Caco-2 (cell line): ENCODE data around the gene ATG16L1. TPM values are rescaled to one million over a fixed set of nuclear protein-coding genes. Genes with fewer than 3 reads are reported as not detected.

Experiments used
- BruUV-seq: library from RNA; stranded (reverse); fragments of 400-500 nt; replicated peaks from 2 replicates; lab custom pipeline; 2021; lab: Mats Ljungman, UMichigan
- CTCF ChIA-PET: fragments of 300-600 bp; sonication (Branson Sonifier 250); formaldehyde crosslinking; loops from one replicate; lab custom pipeline; 2022; ENCODE audit warnings: antibody characterized with exemption; lab: Charles Lee
- POLR2A ChIA-PET: fragments of 300-600 bp; sonication (Branson Sonifier 250); formaldehyde crosslinking; loops from one replicate; lab custom pipeline; 2022; ENCODE audit warnings: antibody characterized with exemption; lab: Charles Lee
- DNase-seq, 2 experiments: peaks; one replicate each; pipeline versions ENCODE4 v3.0.0 to v3.0.0-alpha.2; 2020 to 2022
- H3K27me3 ChIP-seq: replicated peaks from 2 replicates; pipeline ENCODE4 v1.6.0; 2011; ENCODE audit warnings: low read length; ENCODE audit not compliant: control insufficient read depth, insufficient read depth
- H3K36me3 ChIP-seq: 2 replicates; pipeline ENCODE4 v1.5.1; 2011; ENCODE audit warnings: low read length; ENCODE audit not compliant: control insufficient read depth, insufficient read depth
- H3K4me1 ChIP-seq: fragments of 250-450 bp; sonication (Bioruptor Pico); 2 replicates; pipeline ENCODE4 v1.5.1; 2020; ENCODE audit warnings: mild to moderate bottlenecking
- H3K4me3 ChIP-seq: 2 replicates; pipeline ENCODE4 v1.5.1; 2011; ENCODE audit warnings: low read depth, mild to moderate bottlenecking, control low read depth, low read length
- H3K9me3 ChIP-seq: fragments of 250-450 bp; sonication (Bioruptor Pico); 2 replicates; pipeline ENCODE4 v1.5.1; 2020; ENCODE audit warnings: mild to moderate bottlenecking, moderate library complexity
- H3K27ac Mint-ChIP-seq: one replicate; pipeline ENCODE4 v1.8.0; 2022; ENCODE audit warnings: mixed read lengths; ENCODE audit not compliant: unreplicated experiment
- H3K27me3 Mint-ChIP-seq: one replicate; pipeline ENCODE4 v1.8.0; 2022; ENCODE audit warnings: mixed read lengths; ENCODE audit not compliant: insufficient read depth, unreplicated experiment
- H3K36me3 Mint-ChIP-seq: one replicate; pipeline ENCODE4 v1.8.0; 2022; ENCODE audit warnings: mild to moderate bottlenecking, mixed read lengths; ENCODE audit not compliant: insufficient read depth, unreplicated experiment
- H3K4me1 Mint-ChIP-seq: one replicate; pipeline ENCODE4 v1.8.0; 2022; ENCODE audit warnings: low read depth, mixed read lengths; ENCODE audit not compliant: unreplicated experiment
- H3K4me3 Mint-ChIP-seq: one replicate; pipeline ENCODE4 v1.8.0; 2022; ENCODE audit warnings: mild to moderate bottlenecking, moderate library complexity, mixed read lengths; ENCODE audit not compliant: unreplicated experiment
- H3K9me3 Mint-ChIP-seq: one replicate; pipeline ENCODE4 v1.8.0; 2022; ENCODE audit warnings: mixed read lengths; ENCODE audit not compliant: unreplicated experiment
- intact Hi-C: fragments of 100-400 bp; cut with micrococcal nuclease; formaldehyde crosslinking; loops from one replicate; pipeline ENCODE4 v1.10.0; 2022; ENCODE audit not compliant: unreplicated experiment
- total RNA-seq: library from RNA; stranded (reverse); gene quantifications from 2 replicates; pipeline ENCODE4 v1.2.3, GENCODE V29; 2022
- TF ChIP-seq, protein P1 (sequence below), 2 experiments: fragments of 200-600 bp in 1 of 2; IDR thresholded peaks; 1 replicate in 1 of 2; 2 replicates in 1 of 2; pipeline versions ENCODE4 v1.5.1 to v1.8.0; 2011 to 2022; ENCODE audit warnings: antibody characterized with exemption in 1 of 2, control low read depth in 1 of 2, inconsistent platforms in 1 of 2, low read depth in 1 of 2, low read length in 1 of 2, mild to moderate bottlenecking in 1 of 2, moderate library complexity in 1 of 2; ENCODE audit not compliant: insufficient read depth in 1 of 2, severe bottlenecking in 1 of 2, unreplicated experiment in 1 of 2

Gene ATG16L1
- total RNA-seq, 1 experiment from 2014 or later, result 20.1 TPM

DNA sequence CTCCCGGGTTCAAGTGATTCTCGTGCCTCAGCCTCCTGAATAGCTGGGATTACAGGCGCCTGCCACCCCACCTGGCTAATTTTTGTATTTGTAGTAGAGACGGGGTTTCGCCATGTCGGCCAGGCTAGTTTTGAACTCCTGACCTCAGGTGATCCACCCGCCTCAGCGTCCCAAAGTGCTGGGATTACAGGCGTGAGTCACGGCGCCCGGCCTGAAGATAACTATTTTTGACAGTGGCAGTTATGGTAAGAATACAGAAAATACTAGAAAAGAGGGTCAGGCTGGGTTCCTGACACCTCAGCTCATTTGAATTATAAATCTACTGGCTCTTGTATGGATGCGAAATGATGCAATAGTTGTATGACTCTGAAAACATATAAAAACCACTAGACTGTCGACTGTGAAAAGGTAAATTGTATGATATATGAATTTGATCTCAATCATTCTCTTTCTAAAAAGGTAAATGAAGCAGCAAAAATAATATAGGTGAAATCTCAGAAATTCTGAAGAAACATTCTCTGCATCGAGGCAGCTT lies 91.8 kb downstream of the ATG16L1 start:
- Mint-ChIP-seq H3K9me3 (no peaks in the 10 kb centered on the region), H3K36me3 (no peaks in the 10 kb centered on the region), H3K4me1 (peaks cover 18% of the 10 kb centered on the region), H3K27me3 (no peaks in the 10 kb centered on the region), H3K27ac (no peak overlapping the region), H3K4me3 (no peak overlapping the region)
- H3K4me3 ChIP-seq, result no peak overlapping the region
- ChIA-PET CTCF (no interaction called here), POLR2A (no interaction called here)
- no peaks in the 10 kb centered on the region for H3K27me3 ChIP-seq
- DNase-seq, result no peak
- intact Hi-C loops, result no loop called here
- peaks cover 25% of the 10 kb centered on the region for H3K4me1 ChIP-seq
- TF ChIP-seq, protein P1, sequence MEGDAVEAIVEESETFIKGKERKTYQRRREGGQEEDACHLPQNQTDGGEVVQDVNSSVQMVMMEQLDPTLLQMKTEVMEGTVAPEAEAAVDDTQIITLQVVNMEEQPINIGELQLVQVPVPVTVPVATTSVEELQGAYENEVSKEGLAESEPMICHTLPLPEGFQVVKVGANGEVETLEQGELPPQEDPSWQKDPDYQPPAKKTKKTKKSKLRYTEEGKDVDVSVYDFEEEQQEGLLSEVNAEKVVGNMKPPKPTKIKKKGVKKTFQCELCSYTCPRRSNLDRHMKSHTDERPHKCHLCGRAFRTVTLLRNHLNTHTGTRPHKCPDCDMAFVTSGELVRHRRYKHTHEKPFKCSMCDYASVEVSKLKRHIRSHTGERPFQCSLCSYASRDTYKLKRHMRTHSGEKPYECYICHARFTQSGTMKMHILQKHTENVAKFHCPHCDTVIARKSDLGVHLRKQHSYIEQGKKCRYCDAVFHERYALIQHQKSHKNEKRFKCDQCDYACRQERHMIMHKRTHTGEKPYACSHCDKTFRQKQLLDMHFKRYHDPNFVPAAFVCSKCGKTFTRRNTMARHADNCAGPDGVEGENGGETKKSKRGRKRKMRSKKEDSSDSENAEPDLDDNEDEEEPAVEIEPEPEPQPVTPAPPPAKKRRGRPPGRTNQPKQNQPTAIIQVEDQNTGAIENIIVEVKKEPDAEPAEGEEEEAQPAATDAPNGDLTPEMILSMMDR (IDR thresholded peaks at IDR 0.05; ENCODE audit: insufficient read depth in 1 of 2, low read depth in 1 of 2, low read length in 1 of 2, severe bottlenecking in 1 of 2, unreplicated experiment in 1 of 2), result no peak
- no peaks in the 10 kb centered on the region for H3K36me3 ChIP-seq
- no TSS peak for BruUV-seq
- no peaks in the 10 kb centered on the region for H3K9me3 ChIP-seq

Other genes with a start within 250 kb of the ATG16L1 start
- 0.39 and 0.77 TPM in 2 replicates for gene NGEF, start 238.4 kb upstream of the ATG16L1 start, total RNA-seq
- not detected in 2 replicates for gene NEU2, start 219.0 kb upstream of the ATG16L1 start, total RNA-seq
- gene INPP5D, start 191.3 kb upstream of the ATG16L1 start, total RNA-seq, result not detected in 2 replicates
- gene SAG, start 56.1 kb downstream of the ATG16L1 start, total RNA-seq, result not detected in 2 replicates
- gene DGKD, start 102.8 kb downstream of the ATG16L1 start, total RNA-seq, result 105 and 108 TPM in 2 replicates